Heart left ventricle (tissue), 13 donors: Measurements from ENCODE around the gene ZNF578.

Experiments used
- CTCF ChIP-seq, 12 donors: fragments of 200-600 bp; sonication (generic) in 4 of 12; IDR thresholded peaks; one replicate each; pipeline versions ENCODE4 v1.5.0 to v1.8.0; 2018 to 2022; ENCODE audit warnings: antibody characterized with exemption in 12 of 12, mild to moderate bottlenecking in 5 of 12
- POLR2A ChIP-seq, 2 donors: fragments of 450-650 bp; IDR thresholded peaks; one replicate each; pipeline ENCODE4 v1.6.1; 2017; ENCODE audit warnings: antibody characterized with exemption in 2 of 2, mild to moderate bottlenecking in 2 of 2, moderate library complexity in 2 of 2
- donor health status: ischemic (EF 13 %, LVEDD 7.1; RV severe dilation, severe dysfunction).
- donor health status: DM: no; HTN: yes; CAD: no.
- donor health status: DM: no; HTN: no; CAD: no.
- donor health status: ischemic (EF 25% LVEDD 6.9; RV normal size, moderate dysfunction).
- donor health status: ischemic (EF 25% LVEDD 5.7; RV mildly dilated, moderate dysfunction).
- donor health status: ischemic (EF 35%, LVEDD 5.7; RV mildly dilated, moderate dysfunction).
- donor health status: nonischemic (EF 11% LVEDD 7.7; RV severe dilation, severe dysfunction).
- donor health status: DM: yes; HTN: yes; CAD: no.
- donor health status: PGD.
- donor health status: ischemic (EF 29% LVEDD 5.4; RV normal size, mild dysfunction).
- donor health status: nonischemic (EF 23%, LVEDD 6.1; RV moderate dilation, normal function).

- TF ChIP-seq POLR2A (IDR thresholded peaks at IDR 0.05) (no peak), CTCF (IDR thresholded peaks at IDR 0.05) (no peak)
Measured at GRCh38 chr19:52557231-52557995, 104.1 kb downstream of the ZNF578 start.
